ENCODE data around the gene SEPTIN12. TPM values are rescaled to one million over a fixed set of nuclear protein-coding genes. Genes with fewer than 3 reads are reported as not detected.

The SEPTIN12 gene
- total RNA-seq, 5 donors from 2014 or later (not counting 1 experiment from before 2014, with no cell fraction given) = not detected

DNA sequence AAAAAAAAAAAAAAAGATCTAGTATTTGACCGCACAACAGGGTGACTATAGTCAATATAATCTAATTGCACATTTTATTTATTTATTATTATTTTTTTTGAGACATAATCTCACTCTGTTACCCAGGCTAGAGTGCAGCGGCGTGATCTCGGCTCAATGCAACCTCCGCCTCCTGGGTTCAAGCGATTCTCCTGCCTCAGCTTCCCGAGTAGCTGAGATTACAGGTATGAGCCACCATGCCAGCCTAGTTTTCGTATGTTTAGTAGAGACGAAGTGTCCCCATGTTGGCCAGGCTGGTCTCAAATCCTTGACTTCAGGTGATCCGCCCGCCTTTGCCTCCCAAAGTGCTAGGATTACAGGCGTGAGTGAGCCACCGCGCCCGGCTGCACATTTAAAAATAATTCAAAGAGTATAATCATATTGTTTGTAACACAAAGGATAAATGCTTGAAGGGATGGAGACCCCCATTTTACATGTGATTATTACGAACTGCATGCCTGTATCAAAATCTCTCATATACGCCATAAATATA, 54.9 kb downstream of the SEPTIN12 start:
- Mint-ChIP-seq H3K36me3 (peaks cover 15% of the 10 kb centered on the region), H3K4me1 (peaks cover 15 to 30% (median 20%) of the 10 kb centered on the region in 3 donors), H3K9me3 (no peaks in the 10 kb centered on the region), H3K27ac (no peak overlapping the region), H3K4me3 (peak overlapping the region; percentile 88 to 93 (median 89)), H3K27me3 (peaks cover 0 to 4% of the 10 kb centered on the region in 2 donors)
- 81% methylated on average over 8 of the region's 17 CpGs for WGBS (ENCODE audit: insufficient coverage)
- Histone ChIP-seq H3K27me3 (replicated peaks in 1 of 2; ENCODE audit: control insufficient read depth in 2 of 2, extremely low read depth in 1 of 2, insufficient read depth in 2 of 2, low read length in 1 of 2) (peaks cover 0 to 4% of the 10 kb centered on the region in 2 experiments), H3K4me3 (ENCODE audit: control insufficient read depth in 1 of 2, extremely low read depth in 1 of 2, low read length in 1 of 2) (peak overlapping the region; percentile 91 to 98), H3K4me1 (ENCODE audit: control insufficient read depth in 1 of 2, extremely low read depth in 1 of 2, insufficient read depth in 2 of 2, low read length in 2 of 2) (peaks cover 9 to 23% of the 10 kb centered on the region in 2 experiments), H3K36me3 (ENCODE audit: control insufficient read depth in 2 of 2, extremely low read depth in 1 of 2, insufficient read depth in 1 of 2, low read length in 1 of 2) (peaks cover 6 to 21% of the 10 kb centered on the region in 2 donors), H3K27ac (ENCODE audit: low read length) (no peak overlapping the region), H3K9me3 (no peaks in the 10 kb centered on the region)
- ATAC-seq (replicated peaks in 1 of 4) (no peak), DNase-seq (no peak)
- ChIA-PET CTCF (no interaction called here), POLR2A (interaction anchor here in 1 of 2 donors (1.0 kb wide), 1 partner anchor 69 kb away, joined by 5 read pairs; the partner anchor contains the start of gene ROGDI)

DNA sequence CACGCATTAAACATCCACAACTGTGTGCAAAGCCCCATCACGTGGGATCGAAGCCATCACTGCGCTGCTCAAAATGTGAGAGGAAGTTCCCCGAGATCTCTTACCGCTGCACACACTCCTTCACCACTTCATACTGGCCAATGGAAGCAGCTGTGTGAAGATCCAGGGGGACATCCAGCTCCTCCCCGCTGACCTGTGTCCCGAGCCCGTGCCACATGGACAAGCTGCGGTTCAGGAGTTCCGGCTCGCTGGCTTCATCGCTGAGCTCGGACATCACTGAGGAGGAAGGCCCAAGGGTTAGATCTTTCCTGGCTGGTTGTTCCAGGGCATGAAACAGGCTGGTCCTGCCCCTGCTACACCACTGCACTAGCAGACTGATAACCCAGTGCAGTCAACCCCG, 58.3 kb downstream of the SEPTIN12 start:
- Mint-ChIP-seq H3K4me3 (no peak overlapping the region), H3K4me1 (peaks cover 9 to 19% (median 13%) of the 10 kb centered on the region in 3 donors), H3K9me3 (no peaks in the 10 kb centered on the region), H3K36me3 (peaks cover 24% of the 10 kb centered on the region), H3K27me3 (no peaks in the 10 kb centered on the region), H3K27ac (no peak overlapping the region)
- ChIA-PET POLR2A (no interaction called here), CTCF (no interaction called here)
- DNase-seq = no peak
- no peak overlapping the region for H3K27ac ChIP-seq (ENCODE audit: low read length)
- peaks cover 16 to 40% of the 10 kb centered on the region in 2 donors for H3K36me3 ChIP-seq (ENCODE audit: control insufficient read depth in 2 of 2, extremely low read depth in 1 of 2, insufficient read depth in 1 of 2, low read length in 1 of 2)
- peaks cover 5 to 15% of the 10 kb centered on the region in 2 experiments for H3K4me1 ChIP-seq (ENCODE audit: control insufficient read depth in 1 of 2, extremely low read depth in 1 of 2, insufficient read depth in 2 of 2, low read length in 2 of 2)
- ATAC-seq (replicated peaks in 1 of 4) = no peak
- no peak overlapping the region for H3K4me3 ChIP-seq (ENCODE audit: control insufficient read depth in 1 of 2, extremely low read depth in 1 of 2, low read length in 1 of 2)
- H3K27me3 ChIP-seq (replicated peaks in 1 of 2; ENCODE audit: control insufficient read depth in 2 of 2, extremely low read depth in 1 of 2, insufficient read depth in 2 of 2, low read length in 1 of 2) = no peaks in the 10 kb centered on the region
- H3K9me3 ChIP-seq = no peaks in the 10 kb centered on the region
- 96% methylated on average over 11 of the region's 15 CpGs for WGBS (ENCODE audit: insufficient coverage)

DNA sequence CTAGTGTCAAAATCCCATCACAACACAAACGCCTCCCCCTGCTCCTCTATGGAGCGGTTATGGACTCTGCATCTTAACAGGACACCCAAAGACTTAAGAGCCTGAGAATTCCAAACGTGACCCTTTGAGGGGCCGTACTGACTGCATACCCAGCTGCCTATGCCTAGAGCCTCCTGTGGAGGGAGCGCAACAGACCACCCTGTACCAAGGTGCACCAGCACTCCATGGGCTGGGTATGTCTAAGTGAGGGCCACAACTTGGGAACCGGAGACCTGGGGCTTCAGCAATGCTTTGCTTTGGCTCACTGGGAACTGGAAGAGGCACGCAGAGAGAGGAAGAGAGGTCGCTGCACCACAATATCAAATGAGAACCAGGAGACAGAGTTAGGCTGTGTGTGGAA, 59.5 kb downstream of the SEPTIN12 start:
- no peak overlapping the region for H3K4me3 ChIP-seq (ENCODE audit: control insufficient read depth in 1 of 2, extremely low read depth in 1 of 2, low read length in 1 of 2)
- 100% methylated on average over 2 of the region's 8 CpGs for WGBS (ENCODE audit: insufficient coverage)
- ATAC-seq (replicated peaks in 1 of 4) (no peak), DNase-seq (no peak)
- no peaks in the 10 kb centered on the region for H3K9me3 ChIP-seq
- Mint-ChIP-seq H3K4me1 (peaks cover 8 to 16% (median 12%) of the 10 kb centered on the region in 3 donors), H3K4me3 (no peak overlapping the region), H3K9me3 (no peaks in the 10 kb centered on the region), H3K36me3 (peaks cover 24% of the 10 kb centered on the region), H3K27ac (no peak overlapping the region), H3K27me3 (no peaks in the 10 kb centered on the region)
- H3K36me3 ChIP-seq (ENCODE audit: control insufficient read depth in 2 of 2, extremely low read depth in 1 of 2, insufficient read depth in 1 of 2, low read length in 1 of 2) = peaks cover 16 to 43% of the 10 kb centered on the region in 2 donors
- no peaks in the 10 kb centered on the region for H3K27me3 ChIP-seq (replicated peaks in 1 of 2; ENCODE audit: control insufficient read depth in 2 of 2, extremely low read depth in 1 of 2, insufficient read depth in 2 of 2, low read length in 1 of 2)
- no peak overlapping the region for H3K27ac ChIP-seq (ENCODE audit: low read length)
- H3K4me1 ChIP-seq (ENCODE audit: control insufficient read depth in 1 of 2, extremely low read depth in 1 of 2, insufficient read depth in 2 of 2, low read length in 2 of 2) = peaks cover 3 to 11% of the 10 kb centered on the region in 2 experiments
- ChIA-PET CTCF (no interaction called here), POLR2A (no interaction called here)

Other genes starting within 250 kb of the SEPTIN12 start
- gene CDIP1, start 249.6 kb downstream of the SEPTIN12 start, total RNA-seq = 10 to 100 TPM; 28.6 to 31.3 (median 29.7) TPM
- under 1 TPM; 0.30 to 0.66 (median 0.50) TPM for gene C16orf96, start 232.0 kb downstream of the SEPTIN12 start, total RNA-seq
- 10 to 100 TPM; 26.0 to 53.1 (median 47.6) TPM for gene UBALD1, start 173.5 kb downstream of the SEPTIN12 start, total RNA-seq
- gene MGRN1, start 163.5 kb downstream of the SEPTIN12 start, total RNA-seq = 10 to 100 TPM; 63.1 to 76.8 (median 72.2) TPM
- 10 to 100 TPM; 53.3 to 64.0 (median 62.2) TPM for gene NUDT16L1, start 94.8 kb downstream of the SEPTIN12 start, total RNA-seq
- gene ANKS3, start 54.1 kb downstream of the SEPTIN12 start, total RNA-seq = 10 to 100 TPM; 24.2 to 37.1 (median 32.2) TPM
- gene DNAAF8, start 53.8 kb downstream of the SEPTIN12 start, total RNA-seq = under 1 TPM in 4 of 5 donors, not detected in 1; 0.13 to 0.70 (median 0.34) TPM
- 10 to 100 TPM; 19.7 to 36.6 (median 32.4) TPM for gene ZNF500, start 21.2 kb downstream of the SEPTIN12 start, total RNA-seq
- gene SMIM22, start 7.0 kb upstream of the SEPTIN12 start, total RNA-seq = not detected
- 10 to 100 TPM; 12.1 to 20.2 (median 13.2) TPM for gene ROGDI, start 14.3 kb upstream of the SEPTIN12 start, total RNA-seq
- gene GLYR1, start 58.9 kb upstream of the SEPTIN12 start, total RNA-seq = 100 to 1,000 TPM in 3 of 5 donors, 10 to 100 TPM in 2; 95.5 to 106 (median 102) TPM
- gene UBN1, start 59.1 kb upstream of the SEPTIN12 start, total RNA-seq = 10 to 100 TPM; 41.8 to 53.7 (median 48.2) TPM
- gene PPL, start 148.8 kb upstream of the SEPTIN12 start, total RNA-seq = under 1 TPM in 3 of 5 donors, not detected in 2; 0.10 to 0.32 (median 0.12) TPM
- gene SEC14L5, start 170.0 kb upstream of the SEPTIN12 start, total RNA-seq = under 1 TPM in 1 of 5 donors, not detected in 4; 0.05 TPM
- gene NAGPA, start 245.6 kb upstream of the SEPTIN12 start, total RNA-seq = 10 to 100 TPM; 26.2 to 33.6 (median 29.7) TPM

All from T-cell (primary cell).